Measurements from ENCODE around the gene CCDC201.

GRCh38 chr7:45865594-45866410, 7.1 kb downstream of the CCDC201 start:
- TF ChIP-seq, protein P1, sequence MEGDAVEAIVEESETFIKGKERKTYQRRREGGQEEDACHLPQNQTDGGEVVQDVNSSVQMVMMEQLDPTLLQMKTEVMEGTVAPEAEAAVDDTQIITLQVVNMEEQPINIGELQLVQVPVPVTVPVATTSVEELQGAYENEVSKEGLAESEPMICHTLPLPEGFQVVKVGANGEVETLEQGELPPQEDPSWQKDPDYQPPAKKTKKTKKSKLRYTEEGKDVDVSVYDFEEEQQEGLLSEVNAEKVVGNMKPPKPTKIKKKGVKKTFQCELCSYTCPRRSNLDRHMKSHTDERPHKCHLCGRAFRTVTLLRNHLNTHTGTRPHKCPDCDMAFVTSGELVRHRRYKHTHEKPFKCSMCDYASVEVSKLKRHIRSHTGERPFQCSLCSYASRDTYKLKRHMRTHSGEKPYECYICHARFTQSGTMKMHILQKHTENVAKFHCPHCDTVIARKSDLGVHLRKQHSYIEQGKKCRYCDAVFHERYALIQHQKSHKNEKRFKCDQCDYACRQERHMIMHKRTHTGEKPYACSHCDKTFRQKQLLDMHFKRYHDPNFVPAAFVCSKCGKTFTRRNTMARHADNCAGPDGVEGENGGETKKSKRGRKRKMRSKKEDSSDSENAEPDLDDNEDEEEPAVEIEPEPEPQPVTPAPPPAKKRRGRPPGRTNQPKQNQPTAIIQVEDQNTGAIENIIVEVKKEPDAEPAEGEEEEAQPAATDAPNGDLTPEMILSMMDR (IDR thresholded peaks at IDR 0.05), result no peak
- TF ChIP-seq POLR2A (IDR thresholded peaks at IDR 0.05) (no peak), EP300 (IDR thresholded peaks at IDR 0.05) (no peak), POLR2AphosphoS5 (IDR thresholded peaks at IDR 0.05) (no peak)

Measured in sigmoid colon (tissue), 4 donors.